H9 (cell line): Measurements from ENCODE around the gene KRTAP9-1. TPM values are rescaled to one million over a fixed set of nuclear protein-coding genes. Genes with fewer than 3 reads are reported as not detected.

Source experiments
- DNase-seq: peaks from one replicate; pipeline ENCODE4 v3.0.0-alpha.2; 2017
- H2AFZ ChIP-seq: one replicate; pipeline ENCODE4 v1.6.1; 2013; ENCODE audit warnings: mild to moderate bottlenecking, low read length, control low read depth, moderate library complexity
- H2AK5ac ChIP-seq: 2 replicates; pipeline ENCODE4 v1.6.1; 2013; ENCODE audit warnings: low read length, control low read depth, mixed read lengths; ENCODE audit not compliant: insufficient read length
- H2BK120ac ChIP-seq: one replicate; pipeline ENCODE4 v1.6.1; 2013; ENCODE audit warnings: low read depth, mild to moderate bottlenecking, low read length, control low read depth, inconsistent platforms; ENCODE audit not compliant: poor library complexity, severe bottlenecking
- H2BK12ac ChIP-seq: 2 replicates; pipeline ENCODE4 v1.6.1; 2013; ENCODE audit warnings: low read length, control low read depth, mixed read lengths, low read depth; ENCODE audit not compliant: insufficient read length
- H2BK15ac ChIP-seq: 2 replicates; pipeline ENCODE4 v1.6.1; 2013; ENCODE audit warnings: low read depth, low read length, control low read depth
- H2BK20ac ChIP-seq: one replicate; pipeline ENCODE4 v1.6.1; 2013; ENCODE audit warnings: low read depth, mild to moderate bottlenecking, low read length, control low read depth, inconsistent platforms; ENCODE audit not compliant: poor library complexity, severe bottlenecking
- H2BK5ac ChIP-seq: 2 replicates; pipeline ENCODE4 v1.6.1; 2013; ENCODE audit warnings: low read length, control low read depth, mixed read lengths; ENCODE audit not compliant: insufficient read length
- H3K14ac ChIP-seq: 2 replicates; pipeline ENCODE4 v1.6.1; 2013; ENCODE audit warnings: low read length, control low read depth; ENCODE audit not compliant: insufficient read depth
- H3K18ac ChIP-seq: 2 replicates; pipeline ENCODE4 v1.6.1; 2013; ENCODE audit warnings: low read depth, mild to moderate bottlenecking, mixed read lengths, low read length, control low read depth; ENCODE audit not compliant: insufficient read length
- H3K23ac ChIP-seq: 2 replicates; pipeline ENCODE4 v1.6.1; 2013; ENCODE audit warnings: low read length, control low read depth, mixed read lengths, low read depth; ENCODE audit not compliant: insufficient read length
- H3K23me2 ChIP-seq: 2 replicates; pipeline ENCODE4 v1.6.1; 2013; ENCODE audit warnings: low read depth, mild to moderate bottlenecking, mixed read lengths, low read length, control low read depth; ENCODE audit not compliant: insufficient read length, poor library complexity, severe bottlenecking
- H3K27ac ChIP-seq: 2 replicates; pipeline ENCODE4 v1.5.1; 2013; ENCODE audit warnings: low read length, control low read depth, mixed read lengths, low read depth; ENCODE audit not compliant: insufficient read length
- H3K27me3 ChIP-seq: 2 replicates; pipeline ENCODE4 v1.6.1; 2013; ENCODE audit warnings: low read length, control low read depth, inconsistent platforms; ENCODE audit not compliant: insufficient read depth
- H3K4ac ChIP-seq: 2 replicates; pipeline ENCODE4 v1.6.1; 2013; ENCODE audit warnings: low read depth, mild to moderate bottlenecking, control low read depth, inconsistent platforms, low read length, moderate library complexity
- H3K4me1 ChIP-seq: 2 replicates; pipeline ENCODE4 v1.6.1; 2013; ENCODE audit warnings: low read length, control low read depth, inconsistent platforms; ENCODE audit not compliant: insufficient read depth
- H3K4me2 ChIP-seq: 2 replicates; pipeline ENCODE4 v1.6.1; 2013; ENCODE audit warnings: low read length, control low read depth, mixed read lengths; ENCODE audit not compliant: insufficient read length, insufficient read depth
- H3K56ac ChIP-seq: 2 replicates; pipeline ENCODE4 v1.6.1; 2013; ENCODE audit warnings: low read depth, mild to moderate bottlenecking, mixed read lengths, low read length, control low read depth; ENCODE audit not compliant: insufficient read length
- H3K79me1 ChIP-seq: 2 replicates; pipeline ENCODE4 v1.6.1; 2013; ENCODE audit warnings: low read depth, mild to moderate bottlenecking, moderate library complexity, low read length, control low read depth, inconsistent platforms; ENCODE audit not compliant: insufficient read depth, poor library complexity, severe bottlenecking
- H3K79me2 ChIP-seq: 2 replicates; pipeline ENCODE4 v1.6.1; 2013; ENCODE audit warnings: low read length, control low read depth, inconsistent platforms; ENCODE audit not compliant: insufficient read depth
- H3K9ac ChIP-seq: 2 replicates; pipeline ENCODE4 v1.6.1; 2013; ENCODE audit warnings: low read length, control low read depth, mixed read lengths; ENCODE audit not compliant: insufficient read length; ENCODE audit errors: extremely low read depth
- H3K9me3 ChIP-seq: one replicate; pipeline ENCODE4 v1.6.1; 2013; ENCODE audit warnings: low read depth, low read length, inconsistent platforms; ENCODE audit not compliant: control insufficient read depth
- H3T11ph ChIP-seq: one replicate; pipeline ENCODE4 v1.6.1; 2013; ENCODE audit warnings: mild to moderate bottlenecking, low read length, control low read depth, inconsistent platforms
- H4K20me1 ChIP-seq: one replicate; pipeline ENCODE4 v1.6.1; 2013; ENCODE audit not compliant: control insufficient read depth, insufficient read length, insufficient read depth
- H4K5ac ChIP-seq: 2 replicates; pipeline ENCODE4 v1.6.1; 2013; ENCODE audit warnings: low read depth, mild to moderate bottlenecking, mixed read lengths, low read length, control low read depth; ENCODE audit not compliant: insufficient read length
- H4K8ac ChIP-seq: replicated peaks from 2 replicates; pipeline ENCODE4 v1.6.1; 2013; ENCODE audit warnings: low read length, control low read depth, mixed read lengths, low read depth; ENCODE audit not compliant: insufficient read length
- H4K91ac ChIP-seq: 2 replicates; pipeline ENCODE4 v1.6.1; 2013; ENCODE audit warnings: low read depth, mild to moderate bottlenecking, moderate library complexity, mixed read lengths, low read length, control low read depth; ENCODE audit not compliant: insufficient read length
- H3K27ac Mint-ChIP-seq, 3 experiments: 2 replicates in 2 of 3; 3 replicates in 1 of 3; pipeline ENCODE4 v1.8.0; 2020 to 2021; ENCODE audit warnings: mixed read lengths in 3 of 3, mild to moderate bottlenecking in 1 of 3, moderate library complexity in 1 of 3
- H3K27me3 Mint-ChIP-seq: 2 replicates; pipeline ENCODE4 v1.8.0; 2021; ENCODE audit warnings: low read depth, mild to moderate bottlenecking, moderate library complexity, mixed read lengths
- H3K36me3 Mint-ChIP-seq, 3 experiments: 2 replicates in 2 of 3; 3 replicates in 1 of 3; pipeline ENCODE4 v1.8.0; 2020 to 2021; ENCODE audit warnings: low read depth in 3 of 3, mixed read lengths in 3 of 3; ENCODE audit not compliant: insufficient read depth in 1 of 3
- H3K4me1 Mint-ChIP-seq, 2 experiments: 2 replicates each; pipeline ENCODE4 v1.8.0; 2020; ENCODE audit warnings: mixed read lengths in 2 of 2
- H3K4me3 Mint-ChIP-seq, 2 experiments: 2 replicates in 1 of 2; 3 replicates in 1 of 2; pipeline ENCODE4 v1.8.0; 2020 to 2021; ENCODE audit warnings: mild to moderate bottlenecking in 2 of 2, mixed read lengths in 2 of 2, moderate library complexity in 1 of 2
- H3K9me3 Mint-ChIP-seq, 2 experiments: 2 replicates in 1 of 2; 3 replicates in 1 of 2; pipeline ENCODE4 v1.8.0; 2020; ENCODE audit warnings: mild to moderate bottlenecking in 2 of 2, mixed read lengths in 2 of 2, moderate library complexity in 1 of 2
- whole genome bisulfite sequencing: extraction: QIAGEN DNeasy Blood & Tissue Kit; methylation state at CpG from one replicate; pipeline ENCODE4 v1.1.7; 2013; ENCODE audit warnings: missing lambda C conversion rate, low lambda C conversion rate, mixed read lengths; ENCODE audit not compliant: insufficient read length; ENCODE audit errors: extremely low coverage; 5-methylcytosine and 5-hydroxymethylcytosine counted together
- total RNA-seq: library from RNA; stranded (reverse); gene quantifications from 2 replicates; pipeline ENCODE4 v1.2.1, GENCODE V29; 2021
- TF ChIP-seq, protein P1 (sequence below): fragments of 200-600 bp; sonication (generic); conservative IDR thresholded peaks from 3 replicates; pipeline ENCODE4 v1.8.0; 2021; ENCODE audit warnings: antibody characterized with exemption, mild to moderate bottlenecking

KRTAP9-1 gene
- total RNA-seq, 1 experiment from 2014 or later: not detected

DNA sequence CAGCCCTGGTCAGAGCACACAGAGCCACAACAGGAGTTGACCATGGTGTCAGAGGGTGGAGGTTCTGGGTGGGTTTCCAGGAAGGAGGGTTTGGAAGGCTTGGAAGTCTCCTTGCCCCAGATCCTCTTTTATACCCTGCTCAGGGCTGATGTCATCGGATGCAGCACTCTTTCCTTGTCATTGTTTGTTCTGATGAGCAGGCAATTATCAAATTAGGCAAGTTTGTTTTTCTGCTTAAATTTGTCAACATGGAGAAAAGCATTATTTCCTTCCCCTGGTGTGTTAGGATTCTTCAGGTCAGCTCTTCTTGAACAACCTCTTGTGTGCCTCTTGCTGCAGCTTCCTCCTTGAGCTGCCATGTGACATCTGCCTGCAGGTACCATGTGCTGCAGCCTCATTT, 29.0 kb upstream of the KRTAP9-1 start, which contains the start of gene KRTAP4-4:
KRTAP4-4 (minus strand) TSS at position 101 of the 400 bp plus-strand sequence; CDS start at position 44, 57 bp downstream.
- H2BK120ac ChIP-seq: no peak within 1 kb of the TSS
- no peak within 1 kb of the TSS for H2BK15ac ChIP-seq
- H3K9ac ChIP-seq: no peak within 1 kb of the TSS
- no peaks in the 10 kb centered on the region for H3K9me3 Mint-ChIP-seq
- peaks cover 0 to 3% of the 10 kb centered on the region in 2 experiments; a peak in 1 of 4 replicates for H3K4me1 Mint-ChIP-seq
- no peaks in the 10 kb centered on the region for H3K27me3 Mint-ChIP-seq
- H2AFZ ChIP-seq: no peak within 1 kb of the TSS
- no peaks in the 10 kb centered on the region for H3K9me3 ChIP-seq
- H3K4me3 Mint-ChIP-seq: no peak within 1 kb of the TSS
- no peaks in the 10 kb centered on the region for H3K36me3 Mint-ChIP-seq
- no peak within 1 kb of the TSS; a peak in 1 of 7 replicates for H3K27ac Mint-ChIP-seq
- no peak within 1 kb of the TSS for H2BK20ac ChIP-seq
- H4K91ac ChIP-seq: no peak within 1 kb of the TSS
- H3K27me3 ChIP-seq: no peaks in the 10 kb centered on the region
- H3K18ac ChIP-seq: peak within 1 kb of the TSS; percentile 24
- no peak within 1 kb of the TSS for H2BK12ac ChIP-seq
- DNase-seq: no peak
- H3K79me2 ChIP-seq: no peaks in the 10 kb centered on the region
- H3K4ac ChIP-seq: no peak within 1 kb of the TSS
- TF ChIP-seq, protein P1, sequence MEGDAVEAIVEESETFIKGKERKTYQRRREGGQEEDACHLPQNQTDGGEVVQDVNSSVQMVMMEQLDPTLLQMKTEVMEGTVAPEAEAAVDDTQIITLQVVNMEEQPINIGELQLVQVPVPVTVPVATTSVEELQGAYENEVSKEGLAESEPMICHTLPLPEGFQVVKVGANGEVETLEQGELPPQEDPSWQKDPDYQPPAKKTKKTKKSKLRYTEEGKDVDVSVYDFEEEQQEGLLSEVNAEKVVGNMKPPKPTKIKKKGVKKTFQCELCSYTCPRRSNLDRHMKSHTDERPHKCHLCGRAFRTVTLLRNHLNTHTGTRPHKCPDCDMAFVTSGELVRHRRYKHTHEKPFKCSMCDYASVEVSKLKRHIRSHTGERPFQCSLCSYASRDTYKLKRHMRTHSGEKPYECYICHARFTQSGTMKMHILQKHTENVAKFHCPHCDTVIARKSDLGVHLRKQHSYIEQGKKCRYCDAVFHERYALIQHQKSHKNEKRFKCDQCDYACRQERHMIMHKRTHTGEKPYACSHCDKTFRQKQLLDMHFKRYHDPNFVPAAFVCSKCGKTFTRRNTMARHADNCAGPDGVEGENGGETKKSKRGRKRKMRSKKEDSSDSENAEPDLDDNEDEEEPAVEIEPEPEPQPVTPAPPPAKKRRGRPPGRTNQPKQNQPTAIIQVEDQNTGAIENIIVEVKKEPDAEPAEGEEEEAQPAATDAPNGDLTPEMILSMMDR: no peak
- no CpG with 5 or more reads among the region's 1 CpG for WGBS
- no peak within 1 kb of the TSS for H3K14ac ChIP-seq
- no peak within 1 kb of the TSS for H3K4me2 ChIP-seq
- no peak within 1 kb of the TSS for H3T11ph ChIP-seq
- H3K27ac ChIP-seq: no peak within 1 kb of the TSS
- no peak within 1 kb of the TSS for H3K56ac ChIP-seq
- no peak within 1 kb of the TSS for H4K5ac ChIP-seq
- no peaks in the 10 kb centered on the region for H3K4me1 ChIP-seq
- H3K79me1 ChIP-seq: no peaks in the 10 kb centered on the region
- H3K23me2 ChIP-seq: no peaks in the 10 kb centered on the region
- no peak within 1 kb of the TSS for H3K23ac ChIP-seq
- H2AK5ac ChIP-seq: no peak within 1 kb of the TSS
- H4K8ac ChIP-seq: no peak within 1 kb of the TSS
- H4K20me1 ChIP-seq: no peaks in the 10 kb centered on the region
- no peak within 1 kb of the TSS for H2BK5ac ChIP-seq
